ENCODE data around the gene ZNF565.
"Not testable (repeated sequence)": the region's sequence is repeated elsewhere in the genome, so short reads cannot be mapped to it uniquely, and the experiment has no call there.

ZNF565 gene

GRCh38 chr19:36212895-36213294 is 1.6 kb downstream of the ZNF565 start:
- DNase-seq (ENCODE audit: low read depth in 2 of 2) = no peak

- no peak for DNase-seq (ENCODE audit: low read depth in 2 of 2)
Observed at GRCh38 chr19:36210497-36210896, 4.0 kb downstream of the ZNF565 start.

- no peak for DNase-seq (ENCODE audit: low read depth in 2 of 2)
Observed at GRCh38 chr19:36209372-36209771, 5.1 kb downstream of the ZNF565 start.

GRCh38 chr19:36207605-36208252 is 6.7 kb downstream of the ZNF565 start:
- no peak for DNase-seq (ENCODE audit: low read depth in 2 of 2)

GRCh38 chr19:36203293-36203692 is 11.2 kb downstream of the ZNF565 start:
- DNase-seq (ENCODE audit: low read depth in 2 of 2) = no peak

GRCh38 chr19:36201684-36202083 is 12.8 kb downstream of the ZNF565 start:
- DNase-seq (ENCODE audit: low read depth in 2 of 2) = no peak

GRCh38 chr19:36198119-36198518 is 16.3 kb downstream of the ZNF565 start:
- no peak for DNase-seq (ENCODE audit: low read depth in 2 of 2)

- DNase-seq (ENCODE audit: low read depth in 2 of 2) = no peak
Observed at GRCh38 chr19:36196249-36196648, 18.2 kb downstream of the ZNF565 start.

- not testable (repeated sequence) for DNase-seq (ENCODE audit: low read depth in 2 of 2)
Observed at GRCh38 chr19:36186722-36187121, 27.7 kb downstream of the ZNF565 start.

GRCh38 chr19:36183245-36183628 is 31.2 kb downstream of the ZNF565 start:
- no peak for DNase-seq (ENCODE audit: low read depth in 2 of 2)

GRCh38 chr19:36182612-36183244 is 31.7 kb downstream of the ZNF565 start:
- DNase-seq (ENCODE audit: low read depth in 2 of 2) = no peak

GRCh38 chr19:36179077-36179476 is 35.4 kb downstream of the ZNF565 start:
- not testable (repeated sequence) for DNase-seq (ENCODE audit: low read depth in 2 of 2)

- not testable (repeated sequence) for DNase-seq (ENCODE audit: low read depth in 2 of 2)
Observed at GRCh38 chr19:36173846-36174245, 40.6 kb downstream of the ZNF565 start.

GRCh38 chr19:36172852-36173251 is 41.6 kb downstream of the ZNF565 start:
- DNase-seq (ENCODE audit: low read depth in 2 of 2) = no peak

- DNase-seq (ENCODE audit: low read depth in 2 of 2) = no peak
Observed at GRCh38 chr19:36169084-36169760, 45.2 kb downstream of the ZNF565 start.

GRCh38 chr19:36163813-36164212 is 50.7 kb downstream of the ZNF565 start:
- DNase-seq (ENCODE audit: low read depth in 2 of 2) = no peak

GRCh38 chr19:36160821-36161596 is 53.5 kb downstream of the ZNF565 start:
- no peak for DNase-seq (ENCODE audit: low read depth in 2 of 2)

- no peak for DNase-seq (ENCODE audit: low read depth in 2 of 2)
Observed at GRCh38 chr19:36153126-36153525, 61.3 kb downstream of the ZNF565 start.

- DNase-seq (ENCODE audit: low read depth in 2 of 2) = no peak
Observed at GRCh38 chr19:36152352-36153091, 61.9 kb downstream of the ZNF565 start, which contains the start of gene COX7A1. TSS of gene COX7A1 (minus strand) at chr19:36152447. CDS start at chr19:36152407, 40 bp downstream.

- DNase-seq (ENCODE audit: low read depth in 2 of 2) = no peak
Observed at GRCh38 chr19:36152019-36152351, 62.5 kb downstream of the ZNF565 start.

GRCh38 chr19:36151144-36152018 is 63.1 kb downstream of the ZNF565 start:
- no peak for DNase-seq (ENCODE audit: low read depth in 2 of 2)

Data from stimulated activated CD4-positive, alpha-beta T cell treated with anti-CD3 and anti-CD28 coated beads, Interleukin-1b, Interleukin-23, amount 100 ng/mL, for 1 hour (primary cell).